Measurements from ENCODE around the gene DDX39B.
"Not testable (repeated sequence)": the region's sequence is repeated elsewhere in the genome, so short reads cannot be mapped to it uniquely, and the experiment has no call there.

Gene DDX39B

GRCh38 chr6:31486065-31486837 lies 55.6 kb downstream of the DDX39B start:
- DNase-seq (ENCODE audit: low read depth, low spot score): not testable (repeated sequence)

DNA sequence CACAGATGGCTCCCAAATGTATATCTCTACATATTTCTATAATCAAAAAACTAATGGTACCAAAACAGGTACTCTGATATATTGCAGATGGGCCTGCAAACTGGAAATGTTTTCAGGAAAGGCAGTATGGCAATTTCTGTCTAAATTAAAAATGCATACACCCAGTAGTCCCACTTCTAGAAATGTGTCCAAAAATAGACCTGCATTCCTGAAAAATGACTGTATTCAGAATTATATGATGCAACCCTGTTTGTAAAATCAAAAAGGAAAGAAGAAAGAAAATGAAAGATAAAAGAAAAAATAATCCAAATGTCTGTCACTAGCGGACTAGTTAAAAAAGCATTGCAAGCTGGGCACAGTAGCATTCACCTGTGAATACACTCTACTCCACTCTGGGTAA lies 56.7 kb downstream of the DDX39B start:
- no peak for DNase-seq (ENCODE audit: low read depth, low spot score)

DNA sequence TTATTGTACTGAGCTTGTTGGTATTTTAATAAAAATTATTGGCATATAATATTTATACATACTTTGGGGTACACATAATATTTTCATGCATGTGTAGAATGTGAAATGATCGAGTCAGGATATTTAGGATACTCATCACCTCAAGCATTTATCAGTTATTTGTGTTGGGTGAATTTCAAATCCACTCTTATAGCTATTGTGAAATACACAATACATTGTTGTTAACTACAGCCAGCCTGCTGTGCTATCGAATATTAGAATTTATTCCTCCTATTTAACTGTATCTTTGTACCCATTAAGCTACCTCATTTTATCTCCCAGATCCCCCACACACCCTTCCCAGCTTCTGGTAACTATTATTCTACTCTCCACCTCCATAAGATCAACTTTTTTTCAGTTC lies 58.4 kb downstream of the DDX39B start:
- DNase-seq (ENCODE audit: low read depth, low spot score): no peak

DNA sequence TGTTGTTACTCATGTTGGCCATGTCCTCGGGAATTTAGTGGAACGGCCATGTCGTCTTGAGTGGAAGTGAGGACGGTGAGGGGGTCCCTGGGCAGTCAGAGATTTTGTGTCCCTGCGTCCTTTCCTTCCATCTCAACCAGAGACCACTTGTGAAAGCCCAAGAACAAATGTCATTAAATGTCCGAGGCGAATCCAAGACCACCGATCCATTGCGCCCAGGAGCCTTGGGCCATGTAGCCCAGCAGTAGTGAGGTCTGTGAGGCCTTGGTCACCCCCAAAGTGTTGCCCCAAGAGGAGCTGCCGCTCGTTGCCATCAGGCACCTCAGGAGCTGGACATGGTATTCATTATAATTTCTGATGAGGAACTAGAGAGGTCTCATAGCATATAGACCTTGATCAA lies 61.2 kb downstream of the DDX39B start:
- no peak for DNase-seq (ENCODE audit: low read depth, low spot score)

Measured in activated naive CD8-positive, alpha-beta T cell treated with anti-CD3 and anti-CD28 coated beads, Interleukin-2, amount 50 U/mL, for 16 hours (primary cell).